Measurements from ENCODE around the gene IL3.

DNA sequence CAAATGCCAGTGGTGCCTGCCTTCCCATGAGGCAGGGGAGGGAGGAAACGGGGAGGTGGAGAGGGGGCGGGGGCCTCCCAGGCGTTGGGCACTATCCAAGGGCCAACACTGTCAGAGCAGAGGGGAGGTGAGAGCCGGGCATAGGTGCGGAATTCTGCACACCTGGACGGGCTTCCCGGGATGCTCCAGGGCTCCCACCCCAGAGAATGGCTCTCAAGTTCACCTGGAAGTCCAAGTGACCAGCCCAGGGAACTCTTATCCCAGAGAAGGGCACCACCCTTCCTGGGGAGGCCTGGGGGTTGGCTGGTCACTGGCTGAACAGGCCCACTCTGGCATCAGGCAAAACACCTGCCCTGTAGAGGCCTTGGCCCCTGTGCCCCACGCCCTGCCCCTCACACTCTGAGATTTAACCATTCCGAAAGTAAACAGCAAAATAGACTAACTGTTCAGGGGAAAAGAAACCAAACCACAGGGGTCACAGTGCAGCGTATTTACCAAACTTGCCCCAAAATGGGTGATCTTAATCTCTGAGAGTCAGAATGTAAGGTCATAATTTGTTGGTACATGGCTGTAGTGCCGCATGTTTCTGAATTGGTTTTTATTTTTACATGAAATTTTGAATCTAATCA, 15.9 kb downstream of the IL3 start:
- TF ChIP-seq, protein P1, sequence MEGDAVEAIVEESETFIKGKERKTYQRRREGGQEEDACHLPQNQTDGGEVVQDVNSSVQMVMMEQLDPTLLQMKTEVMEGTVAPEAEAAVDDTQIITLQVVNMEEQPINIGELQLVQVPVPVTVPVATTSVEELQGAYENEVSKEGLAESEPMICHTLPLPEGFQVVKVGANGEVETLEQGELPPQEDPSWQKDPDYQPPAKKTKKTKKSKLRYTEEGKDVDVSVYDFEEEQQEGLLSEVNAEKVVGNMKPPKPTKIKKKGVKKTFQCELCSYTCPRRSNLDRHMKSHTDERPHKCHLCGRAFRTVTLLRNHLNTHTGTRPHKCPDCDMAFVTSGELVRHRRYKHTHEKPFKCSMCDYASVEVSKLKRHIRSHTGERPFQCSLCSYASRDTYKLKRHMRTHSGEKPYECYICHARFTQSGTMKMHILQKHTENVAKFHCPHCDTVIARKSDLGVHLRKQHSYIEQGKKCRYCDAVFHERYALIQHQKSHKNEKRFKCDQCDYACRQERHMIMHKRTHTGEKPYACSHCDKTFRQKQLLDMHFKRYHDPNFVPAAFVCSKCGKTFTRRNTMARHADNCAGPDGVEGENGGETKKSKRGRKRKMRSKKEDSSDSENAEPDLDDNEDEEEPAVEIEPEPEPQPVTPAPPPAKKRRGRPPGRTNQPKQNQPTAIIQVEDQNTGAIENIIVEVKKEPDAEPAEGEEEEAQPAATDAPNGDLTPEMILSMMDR (IDR thresholded peaks at IDR 0.05), result no peak
- TF ChIP-seq POLR2A (IDR thresholded peaks at IDR 0.05), result no peak
